PC-9 (cell line): ENCODE results near the gene C1R. TPM values are rescaled to one million over a fixed set of nuclear protein-coding genes. Genes with fewer than 3 reads are reported as not detected.
"Not testable (repeated sequence)": the region's sequence is repeated elsewhere in the genome, so short reads cannot be mapped to it uniquely, and the experiment has no call there.

ENCODE experiments used
- BruUV-seq: library from RNA; stranded (reverse); fragments of 400-500 nt; replicated peaks from 2 replicates; lab custom pipeline; 2021; lab: Mats Ljungman, UMichigan
- CTCF ChIA-PET: fragments of 300-600 bp; sonication (Branson Sonifier 250); formaldehyde crosslinking; loops from one replicate; lab custom pipeline; 2022; ENCODE audit warnings: antibody characterized with exemption; lab: Charles Lee
- POLR2A ChIA-PET: fragments of 300-600 bp; sonication (Branson Sonifier 250); formaldehyde crosslinking; loops from one replicate; lab custom pipeline; 2022; ENCODE audit warnings: antibody characterized with exemption; ENCODE audit not compliant: unreplicated experiment; lab: Charles Lee
- DNase-seq, 2 experiments: peaks; one replicate each; pipeline versions ENCODE4 v3.0.0 to v3.0.0-alpha.2; 2015 to 2022; ENCODE audit warnings: mixed read lengths in 1 of 2
- H2AFZ ChIP-seq: fragments of 200-600 bp; sonication (generic); 2 replicates; pipeline ENCODE4 v1.8.1; 2017; ENCODE audit warnings: antibody characterized with exemption
- H3F3A ChIP-seq: fragments of 200-600 bp; sonication (generic); 2 replicates; pipeline ENCODE4 v1.8.1; 2017; ENCODE audit warnings: antibody characterized with exemption, mild to moderate bottlenecking, low read depth; ENCODE audit not compliant: insufficient read depth
- H3K27ac ChIP-seq: fragments of 200-600 bp; sonication (generic); 2 replicates; pipeline ENCODE4 v1.6.1; 2016; ENCODE audit warnings: mixed run types
- H3K27me3 ChIP-seq: fragments of 200-600 bp; sonication (generic); 2 replicates; pipeline ENCODE4 v1.6.1; 2016; ENCODE audit warnings: low read depth, mixed run types; ENCODE audit not compliant: insufficient read depth
- H3K36me3 ChIP-seq: fragments of 200-600 bp; sonication (generic); 2 replicates; pipeline ENCODE4 v1.6.1; 2016; ENCODE audit warnings: low read depth, mixed run types
- H3K4me1 ChIP-seq: fragments of 200-600 bp; sonication (generic); replicated peaks from 2 replicates; pipeline ENCODE4 v1.6.1; 2016; ENCODE audit warnings: mixed run types; ENCODE audit not compliant: insufficient read depth
- H3K4me2 ChIP-seq: fragments of 200-600 bp; sonication (generic); 2 replicates; pipeline ENCODE4 v1.6.1; 2017; ENCODE audit warnings: mixed run types
- H3K4me3 ChIP-seq: fragments of 200-600 bp; sonication (generic); 2 replicates; pipeline ENCODE4 v1.6.1; 2016; ENCODE audit warnings: mixed run types
- H3K79me2 ChIP-seq: fragments of 200-600 bp; sonication (generic); 2 replicates; pipeline ENCODE4 v1.6.1; 2017; ENCODE audit warnings: low read depth, mixed run types
- H3K9me2 ChIP-seq: fragments of 200-600 bp; sonication (generic); 2 replicates; pipeline ENCODE4 v1.8.1; 2017; ENCODE audit warnings: mild to moderate bottlenecking; ENCODE audit not compliant: insufficient read depth
- H3K9me3 ChIP-seq: fragments of 200-600 bp; sonication (generic); 2 replicates; pipeline ENCODE4 v1.8.1; 2016; ENCODE audit warnings: low read depth; ENCODE audit not compliant: insufficient read depth
- H4K20me1 ChIP-seq: fragments of 200-600 bp; sonication (generic); 2 replicates; pipeline ENCODE4 v1.8.1; 2017; ENCODE audit not compliant: insufficient read depth
- CTCF ChIP-seq: fragments of 200-600 bp; sonication (generic); conservative IDR thresholded peaks from 2 replicates; pipeline ENCODE4 v1.6.1; 2017; ENCODE audit warnings: mixed run types, antibody characterized with exemption, mild to moderate bottlenecking, moderate library complexity
- EZH2 ChIP-seq: fragments of 200-600 bp; sonication (generic); IDR thresholded peaks from 2 replicates; pipeline ENCODE4 v1.8.0; 2017; ENCODE audit warnings: antibody characterized with exemption, low read depth
- intact Hi-C: fragments of 100-400 bp; cut with micrococcal nuclease; formaldehyde crosslinking; loops from one replicate; pipeline ENCODE4 v1.10.0; 2022; ENCODE audit not compliant: unreplicated experiment
- total RNA-seq: library from RNA; stranded (reverse); gene quantifications from 2 replicates; pipeline ENCODE4 v1.2.3, GENCODE V29; 2021

C1R gene
- total RNA-seq, 1 experiment from 2014 or later: 24.0 TPM

GRCh38 chr12:7058850-7059395, 33.3 kb downstream of the C1R start:
- Histone ChIP-seq H3K27ac (no peak overlapping the region), H3K9me2 (no peaks in the 10 kb centered on the region), H3K4me2 (no peak overlapping the region), H3F3A (no peaks in the 10 kb centered on the region), H3K9me3 (no peaks in the 10 kb centered on the region), H3K79me2 (no peaks in the 10 kb centered on the region), H2AFZ (no peak overlapping the region), H3K27me3 (peaks cover 15% of the 10 kb centered on the region), H3K4me1 (peaks cover 16% of the 10 kb centered on the region; the same call in 1 of the 2 replicates), H3K36me3 (no peaks in the 10 kb centered on the region), H3K4me3 (no peak overlapping the region), H4K20me1 (no peaks in the 10 kb centered on the region)
- intact Hi-C loops: no loop called here
- no peak for DNase-seq
- ChIA-PET CTCF (no interaction called here), POLR2A (interaction anchor here (0.6 kb wide), 1 partner anchor 34 kb away, joined by 4 read pairs; no protein-coding TSS in a partner anchor)
- no peak for TF ChIP-seq CTCF
- BruUV-seq: no TSS peak

- no peak overlapping the region for H3K4me3 ChIP-seq
- no peaks in the 10 kb centered on the region for H3K79me2 ChIP-seq
- H3K4me2 ChIP-seq: no peak overlapping the region
- CTCF ChIA-PET: interaction anchor here (0.5 kb wide), 1 partner anchor 649 kb away, joined by 3 read pairs; no protein-coding TSS in a partner anchor
- peaks cover 16% of the 10 kb centered on the region; the same call in 1 of the 2 replicates for H3K4me1 ChIP-seq
- H3K9me2 ChIP-seq: no peaks in the 10 kb centered on the region
- POLR2A ChIA-PET: interaction anchor here (0.6 kb wide), 1 partner anchor 33 kb away, joined by 4 read pairs; no protein-coding TSS in a partner anchor
- no peaks in the 10 kb centered on the region for H3K36me3 ChIP-seq
- H3F3A ChIP-seq: no peaks in the 10 kb centered on the region
- TF ChIP-seq CTCF (no peak), EZH2 (no peak)
- no peaks in the 10 kb centered on the region for H3K9me3 ChIP-seq
- intact Hi-C loops: no loop called here
- no TSS peak for BruUV-seq
- H2AFZ ChIP-seq: no peak overlapping the region
- peaks cover 18% of the 10 kb centered on the region for H3K27me3 ChIP-seq
- no peak overlapping the region for H3K27ac ChIP-seq
- no peak for DNase-seq
- H4K20me1 ChIP-seq: no peaks in the 10 kb centered on the region
Observed at GRCh38 chr12:7058163-7058845, 33.9 kb downstream of the C1R start.

GRCh38 chr12:7055736-7056135, 36.5 kb downstream of the C1R start:
- Histone ChIP-seq H3K27me3 (peaks cover 40% of the 10 kb centered on the region), H3K4me1 (peaks cover 14% of the 10 kb centered on the region; the same call in 1 of the 2 replicates)
- H3F3A ChIP-seq, H3K4me2 ChIP-seq, BruUV-seq, H3K27ac ChIP-seq, H3K36me3 ChIP-seq, DNase-seq, H3K79me2 ChIP-seq, intact Hi-C loops, H3K4me3 ChIP-seq, H2AFZ ChIP-seq, H3K9me2 ChIP-seq, H4K20me1 ChIP-seq, H3K9me3 ChIP-seq: not testable (repeated sequence)
- CTCF ChIA-PET: interaction anchor here (0.7 kb wide), 1 partner anchor 182 kb away, joined by 5 read pairs; no protein-coding TSS in a partner anchor
- POLR2A ChIA-PET: interaction anchor here (0.5 kb wide), 1 partner anchor 13 kb away, joined by 3 read pairs; no protein-coding TSS in a partner anchor
